ENCODE results near the gene ZNF483. TPM values are rescaled to one million over a fixed set of nuclear protein-coding genes. Genes with fewer than 3 reads are reported as not detected.

Gene ZNF483
- total and polyA plus RNA-seq, 2 of the 4 experiments (the other 2 are of a cell fraction) = 0.10 to 0.90 TPM

- no peak overlapping the region for H2BK15ac ChIP-seq (ENCODE audit: low read depth, low read length)
- ATAC-seq (ENCODE audit: low read depth) (peak; percentile 60), DNase-seq (peak; percentile 83)
- CTCF ChIA-PET = no interaction called here
- no CpG with 5 or more reads among the region's 3 CpGs for WGBS, 2 experiments (ENCODE audit: extremely low coverage in 2 of 2, insufficient read length in 1 of 2)
- H3K9me1 ChIP-seq (ENCODE audit: insufficient read depth, low read length) = no peaks in the 10 kb centered on the region
- no peak overlapping the region for H3K56ac ChIP-seq (ENCODE audit: extremely low read depth, insufficient read depth, low read length)
- H3K4me1 ChIP-seq (ENCODE audit: control insufficient read depth, insufficient read depth, low read length) = peaks cover 2% of the 10 kb centered on the region; the same call in 1 of the 2 replicates
- H3K4me2 ChIP-seq (ENCODE audit: low read depth, low read length) = no peak overlapping the region
- no peak overlapping the region for H3K27ac ChIP-seq (ENCODE audit: insufficient read depth, low read length)
- H3K23ac ChIP-seq (ENCODE audit: low read depth, low read length) = no peak overlapping the region
- no peak overlapping the region for H2BK5ac ChIP-seq (ENCODE audit: low read depth, low read length, poor library complexity, severe bottlenecking)
- no TSS peak for BruUV-seq (replicated peaks)
- dilution Hi-C loops (cut with HindIII; ENCODE audit: low sequenced_read_pairs, unreplicated experiment) (no loop called here), in situ Hi-C loops (cut with MboI; ENCODE audit: low sequenced_read_pairs) (no loop called here), intact Hi-C loops (cut with micrococcal nuclease) (loop anchor here (1.0 to 10.0 kb wide), 2 partner anchors 24 to 168 kb away; no protein-coding TSS in a partner anchor)
- H3K4ac ChIP-seq (ENCODE audit: low read depth, low read length) = no peak overlapping the region
- H2AFZ ChIP-seq (replicated peaks; ENCODE audit: low read length, poor library complexity) = no peak overlapping the region
- no peak overlapping the region for H2AK9ac ChIP-seq (replicated peaks; ENCODE audit: low read depth, low read length, poor library complexity)
- no peak overlapping the region for H2BK120ac ChIP-seq (ENCODE audit: low read depth, low read length)
- no peaks in the 10 kb centered on the region for H3K27me3 ChIP-seq (ENCODE audit: control insufficient read depth, insufficient read depth, low read length)
- H3K79me1 ChIP-seq (ENCODE audit: low read depth in 1 of 2, low read length in 2 of 2) = no peaks in the 10 kb centered on the region
- no peak overlapping the region for H3K18ac ChIP-seq (ENCODE audit: low read depth, low read length)
- H3K9ac ChIP-seq (ENCODE audit: low read depth, low read length) = no peak overlapping the region
- H3K4me3 ChIP-seq (ENCODE audit: insufficient read depth, low read depth, low read length) = no peak overlapping the region
- no peak overlapping the region for H2BK20ac ChIP-seq (ENCODE audit: low read depth, low read length)
- POLR2A ChIA-PET (ENCODE audit: unreplicated experiment) = interaction anchor here (1.1 kb wide), 1 partner anchor 25 kb away, joined by 3 read pairs; no protein-coding TSS in a partner anchor
- no peak for TF ChIP-seq SMC3 (IDR thresholded peaks at IDR 0.05; ENCODE audit: low read depth, low read length)
- peak; percentile 98 for TF ChIP-seq CEBPB (IDR thresholded peaks at IDR 0.05; ENCODE audit: low read depth, low read length)
- TF ChIP-seq MAFK (IDR thresholded peaks at IDR 0.05; ENCODE audit: low read depth, low read length) = no peak
- no peak for TF ChIP-seq CHD1 (IDR thresholded peaks at IDR 0.05; ENCODE audit: low read depth, low read length)
- TF ChIP-seq BHLHE40 (IDR thresholded peaks at IDR 0.05; ENCODE audit: low read depth, low read length) = no peak
- peak; percentile 69; the same call in 1 of the 2 replicates for TF ChIP-seq FOS (IDR thresholded peaks at IDR 0.05; ENCODE audit: low read depth, low read length)
- no peak for TF ChIP-seq ELK1 (IDR thresholded peaks at IDR 0.05; ENCODE audit: borderline replicate concordance, low read depth, low read length)
- TF ChIP-seq RFX5 (IDR thresholded peaks at IDR 0.05; ENCODE audit: low read depth, low read length) = no peak
- no peak for TF ChIP-seq MAZ (IDR thresholded peaks at IDR 0.05; ENCODE audit: borderline replicate concordance, low read depth, low read length)
- no peak for TF ChIP-seq CTCF (conservative IDR thresholded peaks at IDR 0.05; ENCODE audit: low read depth, low read length)
- H3K36me3 ChIP-seq (ENCODE audit: control insufficient read depth, insufficient read depth, low read length) = no peaks in the 10 kb centered on the region
- no peak overlapping the region for H4K91ac ChIP-seq (ENCODE audit: insufficient read depth, low read depth, low read length)
- H4K5ac ChIP-seq (ENCODE audit: low read depth, low read length) = no peak overlapping the region
- H4K20me1 ChIP-seq (ENCODE audit: insufficient read depth, low read length) = no peaks in the 10 kb centered on the region
- H3K9me3 ChIP-seq (ENCODE audit: control insufficient read depth, insufficient read depth, low read length) = no peaks in the 10 kb centered on the region
- H3K14ac ChIP-seq (replicated peaks; ENCODE audit: low read depth, low read length) = no peak overlapping the region
- no peak overlapping the region for H2AK5ac ChIP-seq (ENCODE audit: low read depth, low read length)
- H4K8ac ChIP-seq (ENCODE audit: low read depth in 2 of 2, low read length in 2 of 2) = no peak overlapping the region
Measured at GRCh38 chr9:111622626-111623025, 97.6 kb downstream of the ZNF483 start.

All from IMR-90 (cell line).